SKM-1 treated with dmso at 0.1 percent for 144 hours (cell line): ENCODE results near the gene SPATA20.

ENCODE experiments used
- DNase-seq: peaks from one replicate; lab custom pipeline; 2025; ENCODE audit not compliant: unreplicated experiment; lab: John Stamatoyannopoulos, UW

Gene SPATA20

DNA sequence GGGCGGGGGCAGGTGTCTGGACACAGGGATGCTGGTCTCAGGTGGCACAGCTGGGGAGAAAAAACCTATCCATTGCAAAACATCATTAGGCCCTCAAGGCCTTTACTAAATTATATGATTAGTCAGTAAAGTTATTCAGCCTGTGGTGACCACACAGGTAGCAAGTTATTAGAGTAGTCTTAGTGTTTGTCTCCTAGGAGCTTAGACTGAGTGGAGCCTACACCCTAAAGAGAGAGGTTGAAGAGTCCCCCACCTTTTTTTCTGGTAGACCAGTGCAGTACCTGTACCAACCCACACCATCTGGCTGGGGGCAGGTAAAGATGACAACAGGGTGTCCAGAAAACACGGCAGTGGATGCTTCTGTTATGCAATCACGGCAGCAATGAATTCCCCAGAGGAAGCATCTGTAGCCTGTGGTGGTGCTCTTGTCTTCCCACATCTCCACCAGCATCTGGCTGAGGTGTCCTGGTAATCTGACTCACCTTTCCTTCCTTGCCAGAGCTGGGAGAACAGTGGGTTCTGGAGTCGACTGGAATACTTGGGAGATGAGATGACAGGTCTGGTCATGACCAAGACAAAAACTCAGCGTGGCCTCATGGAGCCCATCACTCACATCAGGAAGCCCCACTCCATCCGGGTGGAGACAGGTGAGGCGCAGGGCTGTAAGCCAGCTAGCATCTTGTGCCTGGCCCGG, 27.7 kb upstream of the SPATA20 start:
- DNase-seq, result no peak

DNA sequence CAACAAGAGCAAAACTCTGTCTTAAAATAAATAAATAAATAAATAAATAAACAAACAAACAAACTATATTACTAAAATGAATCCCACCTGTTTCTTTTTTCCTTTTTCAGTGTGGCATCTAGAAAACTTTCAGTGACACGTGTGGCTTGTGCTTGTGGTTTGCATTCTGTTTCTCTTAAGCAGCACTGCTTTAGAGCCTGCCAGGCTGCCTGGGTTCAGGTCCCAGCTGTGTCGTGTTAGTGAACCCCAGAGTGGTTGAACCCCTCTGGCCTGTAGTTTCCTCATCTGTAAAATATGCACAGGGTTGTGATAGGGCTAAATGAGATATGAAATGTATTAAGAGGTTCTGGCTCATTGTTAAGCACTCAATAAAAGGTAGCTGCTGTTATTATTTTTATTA, 26.5 kb upstream of the SPATA20 start:
- no peak for DNase-seq

DNA sequence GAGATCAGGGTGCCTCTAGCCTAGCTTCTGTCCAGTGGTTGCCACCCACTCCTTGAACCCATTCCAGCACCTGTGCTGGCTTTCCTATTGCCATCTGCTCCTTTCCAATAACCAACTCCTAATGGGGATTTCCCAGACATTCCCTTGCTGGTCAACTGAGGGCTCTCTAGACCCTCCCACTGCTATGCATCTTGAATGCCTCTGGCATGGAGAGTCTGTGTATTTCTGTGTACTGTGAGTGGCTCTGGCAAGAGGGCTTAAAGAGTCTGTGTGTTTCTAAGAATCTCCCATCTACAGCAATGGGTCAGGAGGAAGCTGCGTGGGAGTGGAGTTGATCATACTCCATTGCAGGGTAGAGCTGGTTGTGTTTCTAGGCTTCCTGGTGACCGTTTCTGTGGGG, 25.5 kb upstream of the SPATA20 start:
- DNase-seq, result no peak

DNA sequence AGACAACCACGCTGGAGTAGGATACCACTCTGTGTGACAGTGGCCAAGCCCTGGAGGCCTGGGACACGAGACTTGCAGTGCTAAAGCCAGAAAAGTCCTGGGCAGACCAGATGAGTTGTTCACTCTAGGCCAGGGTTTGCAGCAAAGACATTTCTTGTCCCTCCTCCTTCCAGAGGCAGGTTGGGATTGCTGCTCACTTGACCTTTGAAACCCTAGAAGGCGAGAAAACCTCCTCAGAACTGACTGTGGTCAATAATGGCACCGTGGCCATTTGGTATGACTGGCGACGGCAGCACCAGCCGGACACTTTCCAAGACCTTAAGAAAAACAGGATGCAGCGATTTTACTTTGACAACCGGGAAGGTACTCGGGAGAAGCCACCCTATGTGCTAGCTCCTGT, 24.2 kb upstream of the SPATA20 start:
- no peak for DNase-seq

DNA sequence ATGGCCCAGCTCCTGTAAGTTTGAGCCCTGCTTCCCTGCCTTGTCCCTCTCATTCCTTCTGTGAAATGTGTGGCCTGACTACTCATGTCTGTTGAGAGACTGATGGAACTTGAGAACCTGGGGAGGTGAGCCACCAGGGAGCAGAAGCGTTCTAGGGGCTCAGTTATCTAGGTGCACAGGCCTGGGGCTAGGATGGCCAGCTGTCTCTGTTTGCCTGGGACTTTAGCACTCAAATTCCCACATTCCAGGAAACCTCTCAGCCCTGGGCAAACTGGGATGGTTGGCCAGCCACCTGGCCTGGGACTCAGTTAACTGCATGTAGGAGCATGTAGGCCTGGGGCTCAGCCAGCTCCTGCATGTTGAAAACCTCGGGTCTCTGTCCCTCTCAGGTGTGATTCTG, 23.8 kb upstream of the SPATA20 start:
- no peak for DNase-seq

DNA sequence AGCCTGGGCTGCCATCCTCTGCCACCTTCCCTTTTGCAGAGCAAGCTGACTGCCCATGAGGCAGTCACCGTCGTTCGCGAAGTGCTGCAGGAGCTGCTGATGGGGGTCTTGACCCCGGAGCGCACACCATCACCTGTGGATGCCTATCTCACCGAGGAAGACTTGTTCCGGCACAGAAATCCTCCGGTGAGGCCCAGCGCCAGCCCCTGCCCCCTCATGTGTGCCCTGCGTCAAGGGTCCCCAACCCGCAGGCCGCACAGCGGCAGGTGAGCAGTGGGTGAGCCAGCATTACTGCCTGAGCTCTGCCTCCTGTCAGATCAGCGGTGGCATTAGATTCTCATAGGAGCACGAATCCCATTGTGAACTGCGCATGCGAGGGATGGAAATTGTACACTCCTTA, 22.1 kb upstream of the SPATA20 start:
- DNase-seq, result no peak

DNA sequence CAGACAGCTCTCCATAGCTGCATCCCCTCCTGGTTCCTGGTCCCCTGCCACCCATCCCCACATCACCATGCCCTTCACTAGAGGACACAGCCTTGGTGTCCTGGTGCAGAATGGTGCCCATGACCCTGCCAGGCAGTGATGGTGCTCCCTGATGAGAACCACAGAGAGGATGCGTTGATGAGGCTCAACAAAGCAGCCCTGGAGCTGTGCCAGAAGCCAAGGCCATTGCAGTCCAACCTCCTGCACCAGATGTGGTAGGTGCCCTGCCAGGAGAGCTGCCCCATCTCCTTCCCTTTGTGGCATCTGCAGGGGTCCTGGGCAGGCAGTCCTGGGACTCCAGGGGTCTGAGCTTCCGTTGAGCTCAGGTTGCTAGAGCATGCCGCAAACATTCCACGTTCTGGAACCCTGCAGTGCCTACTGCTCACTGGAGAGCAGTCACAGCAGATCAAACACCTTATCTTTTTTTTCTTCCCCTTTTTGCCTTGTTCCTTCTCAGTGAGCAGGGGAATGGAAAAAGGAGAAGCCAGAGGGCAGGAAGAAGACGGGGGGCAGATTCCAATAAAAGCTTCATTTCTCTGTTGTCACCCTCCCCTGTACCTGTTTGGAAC, 19.7 kb upstream of the SPATA20 start:
- peak; percentile 61 for DNase-seq

DNA sequence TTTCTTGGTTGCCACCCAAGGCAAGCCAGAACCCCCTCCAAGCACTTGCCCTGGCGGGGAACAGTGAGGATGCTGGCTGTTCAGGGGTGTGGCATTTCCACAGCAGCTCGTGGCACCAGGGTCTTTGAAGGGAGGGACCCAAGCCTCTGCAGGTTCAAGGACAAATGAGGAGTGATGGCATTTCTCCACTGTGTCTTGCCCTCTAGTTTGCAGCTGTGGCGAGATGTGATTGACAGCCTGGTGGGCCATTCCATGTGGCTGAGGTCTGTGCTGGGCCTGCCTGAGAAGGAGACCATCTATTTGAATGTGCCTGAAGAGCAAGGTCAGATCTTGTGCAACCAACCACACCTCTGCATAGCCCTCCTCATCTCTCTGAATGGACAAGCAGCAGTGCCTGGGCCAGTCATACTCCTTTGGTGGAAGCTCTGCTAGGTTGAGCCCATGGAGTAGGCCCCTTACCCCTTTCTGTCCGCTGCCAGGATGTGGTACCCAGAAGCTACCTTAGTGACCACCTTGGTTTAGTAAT, 19.0 kb upstream of the SPATA20 start:
- DNase-seq, result no peak

DNA sequence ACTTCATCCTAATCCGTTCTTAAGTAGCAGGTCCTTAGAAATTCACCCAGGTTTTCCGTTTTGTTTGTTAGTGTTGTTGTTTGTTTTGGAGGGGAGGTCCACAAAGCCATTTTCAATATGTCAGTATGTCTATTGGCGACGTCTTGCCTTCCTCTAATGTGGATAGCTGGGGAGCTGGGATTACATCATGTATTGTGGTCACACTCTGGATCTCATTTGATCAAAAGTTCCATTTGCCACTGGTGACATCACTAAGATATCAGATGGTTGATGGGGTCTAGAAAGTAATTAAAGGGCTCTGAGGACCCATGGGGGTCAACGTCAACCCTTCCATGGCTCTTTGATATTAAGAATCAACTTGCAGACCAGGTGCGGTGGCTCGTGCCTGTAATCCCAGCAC, 17.1 kb upstream of the SPATA20 start:
- DNase-seq, result no peak

DNA sequence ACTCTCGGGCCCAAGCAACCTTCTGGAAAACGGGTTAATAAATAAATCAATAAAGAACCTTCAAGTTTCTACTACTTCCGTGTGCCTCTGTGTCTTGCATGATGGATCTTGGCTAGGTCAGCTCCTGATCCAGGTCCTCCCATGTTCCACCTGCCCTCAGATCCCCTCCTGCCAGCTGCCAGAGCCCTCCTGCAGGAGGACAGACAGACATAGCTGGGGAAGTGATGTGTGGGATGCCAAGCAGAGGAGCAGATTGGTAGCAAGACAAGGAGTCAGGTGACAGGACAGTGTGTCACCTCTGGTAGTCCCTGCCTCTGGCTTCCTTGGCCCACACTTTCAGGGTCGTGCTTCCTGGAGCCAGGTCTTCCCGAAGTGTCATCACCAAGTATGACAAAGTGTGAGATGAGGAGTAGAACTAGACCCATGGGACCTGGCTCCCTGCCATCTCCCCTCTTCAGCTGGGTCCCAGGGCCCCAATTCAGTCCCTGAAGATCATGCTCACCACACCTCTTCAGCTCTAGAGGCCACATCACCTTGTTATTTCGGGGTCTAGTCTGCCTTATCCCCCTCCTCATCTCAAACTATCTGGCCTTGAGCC, 15.4 kb upstream of the SPATA20 start:
- DNase-seq, result no peak

DNA sequence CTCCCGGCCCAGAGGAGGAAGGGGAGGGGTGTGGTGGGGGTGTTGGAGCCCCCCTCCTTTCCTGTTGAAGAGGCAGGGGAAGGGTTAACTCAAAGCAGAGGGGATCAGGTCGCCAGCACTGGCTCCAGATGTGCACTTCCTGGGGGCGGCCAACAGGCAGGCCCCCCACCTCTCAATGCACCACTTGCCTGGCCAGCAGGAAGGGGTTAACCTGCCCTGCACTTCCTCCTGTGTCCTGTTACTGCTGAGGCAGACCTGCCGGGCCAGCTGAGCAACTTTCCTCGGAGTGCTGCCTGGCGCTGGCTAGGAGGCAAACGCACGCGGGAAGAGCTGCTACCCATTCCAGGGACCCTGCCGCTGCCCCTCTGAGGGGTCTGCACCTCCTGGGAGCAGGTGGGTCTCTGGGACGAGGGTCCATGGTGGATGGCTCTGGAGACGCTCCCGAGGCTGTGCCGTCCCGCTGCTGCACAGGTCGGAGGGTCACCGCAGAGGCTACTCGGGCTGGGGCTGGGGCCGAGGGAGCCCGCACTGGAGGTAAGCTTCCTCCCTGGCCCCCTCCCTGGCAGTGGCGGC, 14.4 kb upstream of the SPATA20 start, which contains the start of gene EPN3:
Gene EPN3 (plus strand): TSS at position 284 of the 573 bp plus-strand sequence. CDS start 3,822 bp downstream, outside the sequence.
- no peak for DNase-seq

DNA sequence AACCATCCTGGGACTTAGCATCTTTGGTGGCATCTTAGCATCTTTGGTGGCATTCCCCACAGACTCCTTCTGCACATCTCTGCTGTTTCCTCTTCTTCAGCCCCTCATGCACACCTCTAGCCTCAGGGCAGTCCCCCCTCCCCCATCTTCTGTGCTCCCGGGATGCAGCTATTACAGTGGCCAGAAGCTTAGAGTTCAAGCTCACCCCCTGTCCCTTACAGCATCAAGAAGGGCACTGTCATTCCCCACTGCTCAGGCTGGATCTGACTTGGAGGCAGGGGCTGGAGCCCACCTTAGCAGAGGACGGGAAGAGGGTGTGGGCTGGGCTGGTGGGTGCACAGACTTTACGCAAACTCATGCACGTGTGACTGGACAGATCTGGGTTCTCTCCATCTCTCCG, 13.8 kb upstream of the SPATA20 start:
- DNase-seq, result no peak

DNA sequence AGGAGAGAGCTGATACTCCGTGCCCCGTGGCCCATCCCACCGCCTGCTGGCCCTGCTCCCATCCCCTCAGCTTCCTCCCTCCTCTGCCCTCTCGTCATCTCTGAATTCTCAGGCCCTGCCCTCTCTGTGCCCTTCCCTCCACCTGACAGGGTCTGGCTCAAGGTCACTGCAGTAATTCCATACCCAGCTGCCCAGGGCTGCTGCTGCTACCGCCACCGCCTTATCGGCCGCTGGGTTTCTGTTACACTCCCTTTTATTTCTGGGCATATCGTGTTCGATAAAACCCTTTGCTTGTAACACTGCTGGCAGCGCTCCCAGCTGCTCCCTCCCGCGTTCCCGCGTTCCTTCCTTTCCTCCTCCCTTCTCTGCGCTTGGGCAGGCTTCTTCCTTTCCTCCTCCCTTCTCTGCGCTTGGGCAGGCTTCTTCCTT, 13.2 kb upstream of the SPATA20 start:
- no peak for DNase-seq

DNA sequence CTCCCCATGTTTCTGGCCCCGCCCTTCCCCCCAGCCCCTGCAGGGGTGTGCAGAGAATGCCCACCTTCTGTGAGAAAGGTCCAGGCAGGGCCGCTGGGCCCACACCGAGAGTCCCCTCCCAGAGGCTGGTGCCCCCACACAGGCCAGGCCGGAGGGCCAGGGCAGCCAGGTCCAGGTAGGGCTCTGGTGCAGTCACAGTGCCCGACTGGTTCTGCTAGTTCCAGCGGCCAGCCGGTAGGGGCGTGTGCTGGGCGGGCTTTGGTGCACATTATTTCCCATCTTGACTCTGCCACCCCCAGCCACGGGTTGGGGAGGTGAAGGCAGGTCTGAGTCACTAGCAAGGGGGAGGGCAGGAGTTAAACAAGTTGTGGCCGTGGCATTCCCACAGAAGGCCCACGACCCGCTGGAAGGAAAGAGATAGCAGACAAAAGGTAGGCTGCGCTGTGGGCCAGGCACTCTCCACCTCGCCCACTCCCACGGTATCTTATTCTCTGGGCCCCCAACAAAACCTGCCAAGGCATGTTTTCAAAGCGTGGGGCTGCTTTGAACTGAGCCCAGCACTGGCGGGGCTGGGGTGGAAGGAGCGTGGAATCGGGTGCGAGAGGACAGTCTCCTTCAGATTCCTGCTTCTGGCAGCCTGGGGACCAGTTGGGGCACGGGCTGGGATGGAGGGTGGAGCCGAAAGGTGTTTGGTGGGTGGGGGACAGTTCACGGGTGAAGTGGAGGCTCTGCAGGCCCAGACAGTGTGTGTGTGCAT, 12.6 kb upstream of the SPATA20 start:
- no peak for DNase-seq

DNA sequence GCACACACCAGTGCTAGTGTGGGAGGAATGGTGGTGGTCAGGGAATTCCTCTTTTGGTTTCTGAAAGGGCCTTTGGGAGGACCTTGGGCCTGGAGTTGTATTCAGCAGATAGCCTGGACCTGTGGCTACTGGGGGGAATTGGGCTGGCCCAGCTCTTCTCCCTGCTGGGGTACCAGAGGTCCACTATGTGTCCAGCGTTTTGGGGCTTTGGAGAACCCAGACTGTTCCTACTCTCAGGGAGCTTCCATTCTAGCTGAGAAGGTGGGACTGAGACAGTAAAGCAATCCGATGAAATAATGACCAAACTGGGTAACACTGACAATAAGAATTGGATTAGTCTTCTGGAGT, 12.0 kb upstream of the SPATA20 start:
- DNase-seq, result no peak

DNA sequence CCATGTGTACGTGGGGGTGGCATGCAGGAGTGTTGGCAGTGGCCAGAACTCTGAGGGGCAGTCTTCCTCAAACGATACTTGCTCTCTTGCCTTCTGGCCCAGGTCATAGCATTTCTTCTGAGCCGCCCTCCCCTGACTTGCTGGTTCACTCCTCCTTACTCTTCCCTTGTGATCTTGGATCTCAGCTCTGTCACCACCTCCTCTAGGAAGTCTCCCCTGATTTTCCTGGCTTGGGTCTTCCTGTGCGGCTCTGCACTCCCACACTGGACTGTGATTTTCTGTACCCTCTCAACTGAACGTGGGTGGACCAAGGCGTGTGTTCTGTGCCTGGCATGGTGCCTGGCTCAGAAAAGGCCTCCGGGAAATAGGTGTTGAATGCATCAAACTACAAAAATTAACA, 11.6 kb upstream of the SPATA20 start:
- DNase-seq, result no peak

DNA sequence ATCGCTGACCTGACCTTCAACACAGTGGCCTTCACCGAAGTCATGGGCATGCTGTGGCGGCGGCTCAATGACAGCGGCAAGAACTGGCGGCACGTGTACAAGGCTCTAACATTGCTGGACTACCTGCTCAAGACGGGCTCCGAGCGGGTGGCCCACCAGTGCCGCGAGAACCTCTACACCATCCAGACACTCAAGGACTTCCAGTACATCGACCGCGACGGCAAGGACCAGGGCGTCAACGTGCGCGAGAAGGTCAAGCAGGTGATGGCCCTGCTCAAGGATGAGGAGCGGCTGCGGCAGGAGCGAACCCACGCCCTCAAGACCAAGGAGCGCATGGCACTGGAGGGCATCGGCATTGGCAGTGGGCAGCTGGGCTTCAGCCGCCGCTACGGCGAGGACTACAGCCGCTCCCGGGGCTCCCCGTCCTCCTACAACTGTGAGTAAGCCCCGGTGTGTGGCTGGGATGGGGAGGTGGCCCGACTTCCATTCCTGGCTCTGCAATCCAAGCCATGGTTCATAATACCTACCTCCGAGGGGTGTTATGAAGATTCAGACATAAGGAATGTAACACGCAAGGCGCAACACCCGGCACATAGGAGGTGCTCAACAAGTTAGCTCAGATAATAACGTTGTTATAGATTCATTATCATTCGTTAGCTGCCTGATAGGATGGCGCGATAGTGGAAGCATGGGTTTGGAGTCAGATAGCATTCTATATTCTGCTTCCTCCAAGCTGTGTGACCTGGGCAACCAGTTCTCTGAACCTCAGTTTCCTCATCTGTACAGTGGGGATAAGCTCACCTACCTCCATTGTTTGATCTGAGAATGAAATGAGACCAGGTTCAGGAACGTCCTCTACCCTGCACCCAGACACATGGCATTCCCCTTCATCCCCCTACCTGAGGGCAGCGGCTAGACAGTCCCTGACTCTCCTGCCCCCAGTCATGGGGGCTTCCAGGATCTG, 10.0 kb upstream of the SPATA20 start:
- DNase-seq, result peak; percentile 94

DNA sequence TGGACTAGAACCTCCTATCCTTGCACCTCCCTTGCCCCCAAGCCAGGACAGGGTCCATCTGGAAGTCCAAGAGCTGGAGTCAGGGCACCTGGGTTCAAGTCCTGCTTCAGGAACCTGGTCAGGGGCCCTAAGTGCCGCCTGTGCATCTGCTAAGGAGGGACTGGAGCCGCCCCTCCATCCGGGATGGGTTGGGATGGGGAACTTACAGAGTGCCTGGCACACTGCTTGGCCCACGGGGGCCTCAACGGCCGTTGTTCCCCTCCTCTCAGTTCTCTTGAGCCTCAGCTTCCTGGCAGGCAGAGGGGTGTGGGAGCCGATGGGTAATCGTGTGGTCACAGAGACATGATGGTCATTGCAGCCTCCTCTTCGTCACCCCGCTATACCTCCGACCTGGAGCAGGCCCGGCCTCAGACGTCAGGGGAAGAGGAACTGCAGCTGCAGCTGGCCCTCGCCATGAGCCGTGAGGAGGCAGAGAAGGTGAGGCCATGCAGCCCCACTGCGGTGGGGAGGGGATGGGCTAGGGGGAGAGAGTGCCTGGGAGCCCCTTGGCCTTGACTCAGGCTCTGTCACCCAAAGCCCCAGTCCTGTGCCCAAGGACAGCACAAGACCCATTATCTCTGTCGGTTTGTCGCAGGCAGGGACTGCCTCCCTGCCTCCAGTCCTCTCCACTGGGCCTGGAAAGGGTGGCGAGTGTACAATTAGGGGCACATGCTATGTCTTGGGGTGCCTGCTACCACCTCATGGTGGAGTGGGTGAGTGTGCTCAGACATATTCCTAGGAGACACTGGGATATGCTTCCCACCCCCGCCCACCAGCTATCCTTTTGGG, 9.0 kb upstream of the SPATA20 start:
- no peak for DNase-seq
